ENCODE results near the gene KDELR3. TPM values are rescaled to one million over a fixed set of nuclear protein-coding genes. Genes with fewer than 3 reads are reported as not detected.

The KDELR3 gene
- total and polyA plus RNA-seq, 2 donors (not counting 3 experiments of a cell fraction or from before 2014, with no cell fraction given): 28.6 to 61.3 TPM

DNA sequence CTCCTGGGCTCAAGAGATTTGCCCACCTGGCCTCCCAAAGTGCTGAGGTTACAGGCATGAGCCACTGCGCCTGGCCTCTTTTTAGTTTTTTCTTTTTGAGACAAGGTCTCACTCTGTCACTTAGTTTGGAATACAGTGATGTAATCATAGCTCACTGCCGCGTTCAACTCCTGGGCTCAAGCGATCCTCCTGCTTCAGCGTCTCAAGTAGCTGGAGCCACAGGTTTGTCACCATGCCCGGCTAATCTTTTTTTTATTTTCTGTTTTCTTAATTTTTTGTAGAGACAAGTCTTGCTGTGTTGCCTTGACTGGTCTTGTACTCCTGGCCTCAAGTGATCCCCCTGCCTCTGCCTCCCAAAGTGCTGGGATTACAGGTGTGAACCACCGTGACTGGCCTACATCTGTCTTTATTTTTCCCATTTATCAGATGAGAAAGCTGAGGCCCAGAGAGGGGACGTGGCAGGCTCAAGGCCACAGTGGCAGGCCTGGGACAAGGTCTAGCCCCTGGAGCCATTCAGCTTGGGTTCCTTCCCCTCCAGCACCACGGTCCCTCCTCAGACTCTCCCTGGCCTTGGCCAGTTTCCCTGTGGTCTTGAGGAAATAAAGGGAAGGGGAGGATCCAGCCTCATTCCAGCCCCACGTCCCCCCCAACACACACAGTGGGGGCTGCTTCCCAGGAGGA lies 2.8 kb upstream of the KDELR3 start:
- POLR2A ChIA-PET: no interaction called here
- Histone ChIP-seq H3K79me2 (ENCODE audit: control insufficient read depth, insufficient read depth, low read length) (peaks cover 2% of the 10 kb centered on the region), H3K27ac (ENCODE audit: insufficient read depth, low read depth, low read length) (no peak overlapping the region), H3K27me3 (ENCODE audit: control insufficient read depth in 2 of 2, insufficient read depth in 2 of 2, low read length in 2 of 2) (peaks cover 13% of the 10 kb centered on the region in 2 experiments), H4K20me1 (replicated peaks; ENCODE audit: control insufficient read depth, extremely low read depth, insufficient read depth, low read length) (no peaks in the 10 kb centered on the region), H2AFZ (ENCODE audit: low read depth, low read length) (no peak overlapping the region), H3K4me2 (ENCODE audit: insufficient read depth, low read length) (no peak overlapping the region), H3K9me3 (replicated peaks; ENCODE audit: control insufficient read depth, insufficient read depth, low read length) (no peaks in the 10 kb centered on the region), H3K4me3 (replicated peaks in 1 of 3; ENCODE audit: insufficient read depth in 1 of 3, low read depth in 1 of 3, low read length in 3 of 3) (no peak overlapping the region), H3K9ac (replicated peaks; ENCODE audit: extremely low read depth, insufficient read depth, low read length) (no peak overlapping the region), H3K4me1 (ENCODE audit: control insufficient read depth, extremely low read depth, insufficient read depth, low read length) (peaks cover 13% of the 10 kb centered on the region), H3K9me1 (replicated peaks; ENCODE audit: control insufficient read depth, extremely low read depth, insufficient read depth, low read length) (no peaks in the 10 kb centered on the region), H3K36me3 (ENCODE audit: control insufficient read depth in 2 of 2, extremely low read depth in 1 of 2, insufficient read depth in 2 of 2, low read length in 2 of 2) (no peaks in the 10 kb centered on the region)
- no peak for FAIRE-seq
- dilution Hi-C loops (cut with MboI; ENCODE audit: extremely low pct_ligation_motif_present, low sequenced_read_pairs) (no loop called here), intact Hi-C loops (cut with micrococcal nuclease) (loop anchor here (5.0 kb wide), 1 partner anchor 68 kb away; no protein-coding TSS in a partner anchor)
- no peak for DNase-seq (ENCODE audit: low read depth, low spot score)
- TF ChIP-seq, protein P1, sequence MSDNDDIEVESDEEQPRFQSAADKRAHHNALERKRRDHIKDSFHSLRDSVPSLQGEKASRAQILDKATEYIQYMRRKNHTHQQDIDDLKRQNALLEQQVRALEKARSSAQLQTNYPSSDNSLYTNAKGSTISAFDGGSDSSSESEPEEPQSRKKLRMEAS (IDR thresholded peaks at IDR 0.05; ENCODE audit: insufficient read depth, insufficient read length): no peak
- TF ChIP-seq POLR2AphosphoS5 (IDR thresholded peaks at IDR 0.05; ENCODE audit: insufficient read depth, low read depth, low read length): no peak
- TF ChIP-seq FOS (IDR thresholded peaks at IDR 0.05; ENCODE audit: borderline replicate concordance, insufficient read depth, low read length): no peak
- no peak for TF ChIP-seq JUN (IDR thresholded peaks at IDR 0.05; ENCODE audit: borderline replicate concordance, insufficient read depth, insufficient read length, low read depth)
- no peak for TF ChIP-seq POLR2A (IDR thresholded peaks at IDR 0.05; ENCODE audit: low read depth, low read length)
- TF ChIP-seq EZH2 (IDR thresholded peaks at IDR 0.05; ENCODE audit: borderline replicate concordance, low read depth, low read length, severe bottlenecking): no peak
- no peak for TF ChIP-seq GATA2 (IDR thresholded peaks at IDR 0.05; ENCODE audit: insufficient read depth, insufficient read length, low read depth, low read length)
- TF ChIP-seq, protein P2, sequence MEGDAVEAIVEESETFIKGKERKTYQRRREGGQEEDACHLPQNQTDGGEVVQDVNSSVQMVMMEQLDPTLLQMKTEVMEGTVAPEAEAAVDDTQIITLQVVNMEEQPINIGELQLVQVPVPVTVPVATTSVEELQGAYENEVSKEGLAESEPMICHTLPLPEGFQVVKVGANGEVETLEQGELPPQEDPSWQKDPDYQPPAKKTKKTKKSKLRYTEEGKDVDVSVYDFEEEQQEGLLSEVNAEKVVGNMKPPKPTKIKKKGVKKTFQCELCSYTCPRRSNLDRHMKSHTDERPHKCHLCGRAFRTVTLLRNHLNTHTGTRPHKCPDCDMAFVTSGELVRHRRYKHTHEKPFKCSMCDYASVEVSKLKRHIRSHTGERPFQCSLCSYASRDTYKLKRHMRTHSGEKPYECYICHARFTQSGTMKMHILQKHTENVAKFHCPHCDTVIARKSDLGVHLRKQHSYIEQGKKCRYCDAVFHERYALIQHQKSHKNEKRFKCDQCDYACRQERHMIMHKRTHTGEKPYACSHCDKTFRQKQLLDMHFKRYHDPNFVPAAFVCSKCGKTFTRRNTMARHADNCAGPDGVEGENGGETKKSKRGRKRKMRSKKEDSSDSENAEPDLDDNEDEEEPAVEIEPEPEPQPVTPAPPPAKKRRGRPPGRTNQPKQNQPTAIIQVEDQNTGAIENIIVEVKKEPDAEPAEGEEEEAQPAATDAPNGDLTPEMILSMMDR (IDR thresholded peaks at IDR 0.05; ENCODE audit: extremely low read depth in 1 of 2, insufficient read depth in 1 of 2, low read depth in 1 of 2, low read length in 2 of 2): no peak
- TF ChIP-seq MYC (IDR thresholded peaks at IDR 0.05; ENCODE audit: low read depth, low read length): no peak
- BruUV-seq (replicated peaks): no TSS peak
- CTCF ChIA-PET: interaction anchor here (1.3 kb wide), 1 partner anchor 59 kb away, joined by 4 read pairs; no protein-coding TSS in a partner anchor

Data from endothelial cell of umbilical vein (primary cell).